PC-9 (cell line): ENCODE data around the gene CTNND2. TPM values are rescaled to one million over a fixed set of nuclear protein-coding genes. Genes with fewer than 3 reads are reported as not detected.

Source experiments
- BruUV-seq: library from RNA; stranded (reverse); fragments of 400-500 nt; replicated peaks from 2 replicates; lab custom pipeline; 2021; lab: Mats Ljungman, UMichigan
- CTCF ChIA-PET: fragments of 300-600 bp; sonication (Branson Sonifier 250); formaldehyde crosslinking; loops from one replicate; lab custom pipeline; 2022; ENCODE audit warnings: antibody characterized with exemption; lab: Charles Lee
- POLR2A ChIA-PET: fragments of 300-600 bp; sonication (Branson Sonifier 250); formaldehyde crosslinking; loops from one replicate; lab custom pipeline; 2022; ENCODE audit warnings: antibody characterized with exemption; ENCODE audit not compliant: unreplicated experiment; lab: Charles Lee
- DNase-seq, 2 experiments: peaks; one replicate each; pipeline versions ENCODE4 v3.0.0 to v3.0.0-alpha.2; 2015 to 2022; ENCODE audit warnings: mixed read lengths in 1 of 2
- H2AFZ ChIP-seq: fragments of 200-600 bp; sonication (generic); 2 replicates; pipeline ENCODE4 v1.8.1; 2017; ENCODE audit warnings: antibody characterized with exemption
- H3F3A ChIP-seq: fragments of 200-600 bp; sonication (generic); 2 replicates; pipeline ENCODE4 v1.8.1; 2017; ENCODE audit warnings: antibody characterized with exemption, mild to moderate bottlenecking, low read depth; ENCODE audit not compliant: insufficient read depth
- H3K27ac ChIP-seq: fragments of 200-600 bp; sonication (generic); 2 replicates; pipeline ENCODE4 v1.6.1; 2016; ENCODE audit warnings: mixed run types
- H3K27me3 ChIP-seq: fragments of 200-600 bp; sonication (generic); 2 replicates; pipeline ENCODE4 v1.6.1; 2016; ENCODE audit warnings: low read depth, mixed run types; ENCODE audit not compliant: insufficient read depth
- H3K36me3 ChIP-seq: fragments of 200-600 bp; sonication (generic); 2 replicates; pipeline ENCODE4 v1.6.1; 2016; ENCODE audit warnings: low read depth, mixed run types
- H3K4me1 ChIP-seq: fragments of 200-600 bp; sonication (generic); replicated peaks from 2 replicates; pipeline ENCODE4 v1.6.1; 2016; ENCODE audit warnings: mixed run types; ENCODE audit not compliant: insufficient read depth
- H3K4me2 ChIP-seq: fragments of 200-600 bp; sonication (generic); 2 replicates; pipeline ENCODE4 v1.6.1; 2017; ENCODE audit warnings: mixed run types
- H3K4me3 ChIP-seq: fragments of 200-600 bp; sonication (generic); 2 replicates; pipeline ENCODE4 v1.6.1; 2016; ENCODE audit warnings: mixed run types
- H3K79me2 ChIP-seq: fragments of 200-600 bp; sonication (generic); 2 replicates; pipeline ENCODE4 v1.6.1; 2017; ENCODE audit warnings: low read depth, mixed run types
- H3K9me2 ChIP-seq: fragments of 200-600 bp; sonication (generic); 2 replicates; pipeline ENCODE4 v1.8.1; 2017; ENCODE audit warnings: mild to moderate bottlenecking; ENCODE audit not compliant: insufficient read depth
- H3K9me3 ChIP-seq: fragments of 200-600 bp; sonication (generic); 2 replicates; pipeline ENCODE4 v1.8.1; 2016; ENCODE audit warnings: low read depth; ENCODE audit not compliant: insufficient read depth
- H4K20me1 ChIP-seq: fragments of 200-600 bp; sonication (generic); 2 replicates; pipeline ENCODE4 v1.8.1; 2017; ENCODE audit not compliant: insufficient read depth
- CTCF ChIP-seq: fragments of 200-600 bp; sonication (generic); conservative IDR thresholded peaks from 2 replicates; pipeline ENCODE4 v1.6.1; 2017; ENCODE audit warnings: mixed run types, antibody characterized with exemption, mild to moderate bottlenecking, moderate library complexity
- EZH2 ChIP-seq: fragments of 200-600 bp; sonication (generic); IDR thresholded peaks from 2 replicates; pipeline ENCODE4 v1.8.0; 2017; ENCODE audit warnings: antibody characterized with exemption, low read depth
- intact Hi-C: fragments of 100-400 bp; cut with micrococcal nuclease; formaldehyde crosslinking; loops from one replicate; pipeline ENCODE4 v1.10.0; 2022; ENCODE audit not compliant: unreplicated experiment
- total RNA-seq: library from RNA; stranded (reverse); gene quantifications from 2 replicates; pipeline ENCODE4 v1.2.3, GENCODE V29; 2021

The CTNND2 gene
- total RNA-seq, 1 experiment from 2014 or later = not detected

DNA sequence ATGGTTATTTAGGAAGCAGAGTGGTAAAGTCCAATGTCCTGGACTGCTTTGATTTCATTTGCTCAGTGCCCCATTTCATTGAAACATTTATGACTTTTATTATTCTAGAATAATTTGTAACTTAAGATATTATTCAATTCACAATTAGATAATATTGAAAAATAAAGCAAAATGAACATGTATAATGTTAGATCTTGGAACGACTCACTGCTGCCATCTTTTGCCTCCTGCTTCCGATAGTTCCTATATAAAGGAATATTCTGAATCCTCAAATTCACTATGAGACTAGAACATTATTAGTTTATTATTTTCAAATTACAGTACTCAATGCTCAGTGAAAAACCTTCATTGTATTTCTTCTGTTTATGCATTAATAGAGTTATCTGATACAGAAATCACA is 2.3 kb upstream of the CTNND2 start:
- H3K27ac ChIP-seq = no peak overlapping the region
- no peaks in the 10 kb centered on the region for H3K36me3 ChIP-seq
- H4K20me1 ChIP-seq = no peaks in the 10 kb centered on the region
- no peak for DNase-seq
- POLR2A ChIA-PET = no interaction called here
- H3K9me3 ChIP-seq = no peaks in the 10 kb centered on the region; the same call in 1 of the 2 replicates
- no TSS peak for BruUV-seq
- no peak overlapping the region for H2AFZ ChIP-seq
- no peak for TF ChIP-seq CTCF
- no peak for TF ChIP-seq EZH2
- H3K4me2 ChIP-seq = no peak overlapping the region
- H3K79me2 ChIP-seq = no peaks in the 10 kb centered on the region
- no peaks in the 10 kb centered on the region for H3K4me1 ChIP-seq
- H3K27me3 ChIP-seq = no peaks in the 10 kb centered on the region
- H3K9me2 ChIP-seq = no peaks in the 10 kb centered on the region
- CTCF ChIA-PET = no interaction called here
- H3K4me3 ChIP-seq = no peak overlapping the region
- no peaks in the 10 kb centered on the region for H3F3A ChIP-seq
- intact Hi-C loops = no loop called here

GRCh38 chr5:11905206-11905605 is 960 bp upstream of the CTNND2 start:
- no peak overlapping the region for H2AFZ ChIP-seq
- no peak overlapping the region for H3K4me3 ChIP-seq
- no peaks in the 10 kb centered on the region; the same call in 1 of the 2 replicates for H3K9me3 ChIP-seq
- intact Hi-C loops = no loop called here
- no peak for DNase-seq
- H3K4me2 ChIP-seq = 0 out of 2 replicates have a peak overlapping the region, but pooled peaks have one; percentile 11
- H3F3A ChIP-seq = no peaks in the 10 kb centered on the region
- ChIA-PET CTCF (no interaction called here), POLR2A (no interaction called here)
- H3K4me1 ChIP-seq = no peaks in the 10 kb centered on the region
- no peaks in the 10 kb centered on the region for H3K27me3 ChIP-seq
- no peak overlapping the region for H3K27ac ChIP-seq
- no peaks in the 10 kb centered on the region for H4K20me1 ChIP-seq
- no TSS peak for BruUV-seq
- TF ChIP-seq EZH2 = no peak
- H3K9me2 ChIP-seq = no peaks in the 10 kb centered on the region
- H3K36me3 ChIP-seq = no peaks in the 10 kb centered on the region
- no peaks in the 10 kb centered on the region for H3K79me2 ChIP-seq

DNA sequence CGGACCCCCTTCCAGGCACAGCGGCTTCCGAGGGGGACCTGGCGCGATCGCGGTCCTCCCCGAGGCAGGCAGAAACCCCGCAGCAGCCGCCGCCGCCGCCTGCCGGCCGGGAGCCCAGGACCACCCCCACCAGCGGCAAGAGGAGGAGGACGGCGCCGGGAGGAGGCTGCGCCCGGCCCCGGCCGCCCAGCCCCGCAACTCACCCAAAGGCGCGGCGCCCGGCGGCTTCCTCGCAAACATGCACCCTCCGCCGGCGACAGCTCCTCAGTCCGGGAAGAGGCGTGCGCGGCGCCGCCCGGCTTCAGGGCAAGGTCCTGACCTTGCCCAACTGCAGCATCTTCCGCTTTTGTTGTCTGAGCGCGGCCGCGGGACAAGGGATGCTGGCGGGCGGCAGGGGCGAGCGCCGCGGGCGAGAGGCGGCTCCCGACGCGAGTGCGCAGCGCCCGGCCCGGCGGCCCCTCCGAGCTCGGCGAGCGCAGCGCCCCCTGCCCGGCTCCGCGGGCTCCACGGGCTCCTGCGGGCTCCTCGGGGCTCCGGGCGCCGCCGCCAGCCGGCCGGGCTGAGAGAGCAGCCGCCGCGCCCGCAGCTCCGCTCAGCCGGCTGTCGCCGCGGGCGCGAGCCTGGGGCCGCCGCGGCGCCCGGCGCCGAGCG is 507 bp downstream of the CTNND2 start:
- Histone ChIP-seq H3K4me2 (no peak overlapping the region), H3K9me2 (peaks cover 2% of the 10 kb centered on the region; the same call in 1 of the 2 replicates), H3K9me3 (no peaks in the 10 kb centered on the region; the same call in 1 of the 2 replicates), H3K36me3 (no peaks in the 10 kb centered on the region), H3K4me1 (no peaks in the 10 kb centered on the region), H3K27me3 (no peaks in the 10 kb centered on the region), H3F3A (no peaks in the 10 kb centered on the region), H4K20me1 (no peaks in the 10 kb centered on the region), H3K27ac (no peak overlapping the region), H3K4me3 (no peak overlapping the region), H3K79me2 (no peaks in the 10 kb centered on the region), H2AFZ (no peak overlapping the region)
- ChIA-PET CTCF (no interaction called here), POLR2A (no interaction called here)
- no peak for DNase-seq
- intact Hi-C loops = no loop called here
- TF ChIP-seq CTCF = no peak
- no peak for TF ChIP-seq EZH2
- no TSS peak for BruUV-seq
